CD4-positive, alpha-beta T cell treated with Interleukin-17A for 1 hour (primary cell): ENCODE data around the gene MFRP.
"Not testable (repeated sequence)": the region's sequence is repeated elsewhere in the genome, so short reads cannot be mapped to it uniquely, and the experiment has no call there.

Source experiments
- DNase-seq: peaks from one replicate; pipeline ENCODE4 v3.0.0-alpha.2; 2020

The MFRP gene

GRCh38 chr11:119346605-119347004 lies at the start of gene MFRP:
Gene MFRP (minus strand): TSS chr11:119346705. CDS start chr11:119346513, 192 bp downstream.
- no peak for DNase-seq

- DNase-seq: no peak
Measured at GRCh38 chr11:119391275-119391674, 44.8 kb upstream of the MFRP start.

GRCh38 chr11:119389611-119390254 lies 43.2 kb upstream of the MFRP start:
- DNase-seq: peak; percentile 7

DNA sequence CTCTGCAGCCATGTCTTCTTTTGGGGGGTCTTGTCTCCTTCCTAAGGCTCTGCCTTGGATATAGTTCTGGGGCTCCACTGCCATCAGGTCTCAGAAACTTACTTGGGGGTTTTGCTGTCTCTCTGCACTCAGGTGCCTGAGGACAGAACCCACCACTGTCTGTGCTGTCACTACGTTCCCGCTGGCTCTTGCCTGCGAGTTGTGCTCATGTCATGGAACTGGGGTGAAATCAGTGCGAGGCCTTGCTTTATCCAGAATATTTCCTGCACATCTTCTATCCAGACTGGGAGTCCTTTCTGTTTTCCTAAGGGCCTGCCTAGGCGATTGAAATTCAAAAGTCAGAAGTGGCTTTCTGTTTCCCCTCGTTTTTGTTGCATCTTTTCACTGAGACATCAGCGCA lies 41.6 kb upstream of the MFRP start:
- DNase-seq: no peak

DNA sequence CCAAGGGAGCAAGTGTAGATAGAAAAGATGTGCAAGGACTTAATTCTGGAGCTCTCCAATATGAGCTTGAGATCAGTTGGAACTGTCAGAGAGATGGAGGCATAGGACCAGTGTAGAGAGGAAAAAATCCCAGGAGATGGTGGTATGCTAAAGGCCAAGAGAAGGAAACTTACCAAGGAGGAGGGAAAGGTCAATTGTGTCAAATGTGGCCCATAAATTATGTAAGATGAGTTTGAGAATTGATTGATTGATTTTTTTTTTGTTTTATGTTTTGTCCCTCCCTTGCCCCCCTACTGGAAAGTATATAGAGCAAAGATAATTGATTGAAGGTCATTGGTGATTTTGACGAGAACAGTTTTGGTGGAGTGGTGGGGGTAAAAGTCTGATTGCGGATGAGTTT lies 37.8 kb upstream of the MFRP start:
- DNase-seq: no peak

DNA sequence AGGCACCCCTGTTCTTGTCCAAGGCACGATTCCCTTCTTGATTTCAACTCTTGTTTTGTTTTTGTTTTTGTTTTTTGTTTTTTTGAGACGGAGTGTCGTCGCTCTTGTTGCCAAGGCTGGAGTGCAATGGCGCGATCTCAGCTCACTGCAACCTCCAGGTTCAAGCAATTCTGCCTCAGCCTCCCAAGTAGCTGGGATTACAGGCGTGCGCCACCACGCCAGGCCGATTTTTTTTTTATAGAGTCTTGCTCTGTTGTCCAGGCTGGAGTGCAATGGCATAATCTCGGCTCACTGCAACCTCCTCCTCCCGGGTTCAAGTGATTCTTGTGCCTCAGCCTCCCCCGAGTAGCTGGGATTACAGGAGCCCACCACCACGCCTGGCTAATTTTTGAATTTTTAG lies 36.0 kb upstream of the MFRP start:
- not testable (repeated sequence) for DNase-seq

DNA sequence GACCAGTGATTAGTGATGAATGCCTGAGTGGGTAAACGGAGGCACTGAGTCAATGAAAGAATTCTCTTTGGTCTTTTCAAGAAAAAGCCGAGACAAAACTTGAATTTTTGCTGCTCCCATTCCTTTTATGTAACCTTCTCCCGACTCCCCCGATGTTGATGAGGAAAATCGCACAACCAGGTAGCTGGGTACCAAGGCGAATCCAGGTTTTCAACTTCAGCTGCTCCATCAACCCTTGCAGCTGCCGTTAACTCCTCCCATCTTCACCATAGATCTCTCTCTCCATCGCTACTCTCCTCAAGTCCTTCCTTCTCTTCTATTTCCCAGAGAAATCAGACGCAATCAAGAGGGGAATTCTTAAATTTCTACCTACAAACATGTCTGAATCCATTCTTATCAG lies 35.6 kb upstream of the MFRP start:
- no peak for DNase-seq

- DNase-seq: peak; percentile 97
Measured at GRCh38 chr11:119381181-119381988, 34.9 kb upstream of the MFRP start, which contains the start of gene USP2. Gene USP2 (minus strand): TSS chr11:119381690. CDS start chr11:119373480, 8,210 bp downstream.

DNA sequence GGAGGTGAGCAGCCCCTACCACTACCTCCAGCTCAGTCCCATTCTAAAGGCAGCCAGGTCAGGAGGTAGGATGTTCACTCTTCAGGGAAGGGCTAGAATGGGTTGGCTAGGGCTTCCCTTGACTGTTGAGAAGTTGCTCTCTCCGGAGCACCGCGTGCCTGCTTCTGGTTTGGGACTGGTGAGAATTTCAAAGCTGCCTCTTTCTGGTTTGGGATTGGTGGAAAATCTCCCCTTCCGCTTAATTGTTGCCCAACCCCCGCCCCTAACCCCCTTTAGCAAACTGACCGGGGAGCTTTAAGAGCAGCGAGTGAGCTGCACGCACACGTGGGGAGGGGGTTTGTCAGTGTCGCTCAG lies 34.3 kb upstream of the MFRP start:
- DNase-seq: peak; percentile 17

DNA sequence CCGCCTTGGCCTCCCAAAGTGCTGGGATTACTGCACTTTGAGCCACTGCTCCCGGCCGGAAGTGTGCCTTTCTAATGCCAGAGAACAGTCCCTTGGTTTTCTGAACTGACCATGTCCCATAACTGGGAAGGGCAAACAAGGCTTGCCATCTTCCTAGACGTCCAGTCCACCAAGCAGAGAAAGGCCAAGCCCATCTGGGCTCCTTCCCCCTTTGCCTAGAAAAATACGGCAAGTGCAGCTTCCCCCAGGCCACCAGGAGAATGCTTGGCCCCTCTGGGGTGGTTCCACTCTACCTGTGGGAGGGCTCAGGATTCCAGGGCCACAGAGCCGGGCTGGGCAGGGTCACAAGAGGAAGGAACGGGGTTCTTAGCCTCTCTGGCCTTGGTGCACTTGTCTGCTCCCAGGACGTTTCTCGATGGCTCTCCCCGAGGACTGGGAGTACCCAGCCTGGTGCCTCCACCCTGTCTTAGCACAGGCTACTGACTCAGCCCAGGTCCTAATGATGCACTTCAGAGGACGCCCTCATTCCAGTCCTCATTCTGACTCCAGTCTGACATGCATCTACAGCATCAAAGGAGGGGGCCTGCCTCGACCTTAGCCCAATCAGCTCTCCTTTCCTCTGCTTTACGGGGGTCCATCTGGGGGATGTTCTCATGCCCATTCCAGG lies 33.8 kb upstream of the MFRP start:
- no peak for DNase-seq

DNA sequence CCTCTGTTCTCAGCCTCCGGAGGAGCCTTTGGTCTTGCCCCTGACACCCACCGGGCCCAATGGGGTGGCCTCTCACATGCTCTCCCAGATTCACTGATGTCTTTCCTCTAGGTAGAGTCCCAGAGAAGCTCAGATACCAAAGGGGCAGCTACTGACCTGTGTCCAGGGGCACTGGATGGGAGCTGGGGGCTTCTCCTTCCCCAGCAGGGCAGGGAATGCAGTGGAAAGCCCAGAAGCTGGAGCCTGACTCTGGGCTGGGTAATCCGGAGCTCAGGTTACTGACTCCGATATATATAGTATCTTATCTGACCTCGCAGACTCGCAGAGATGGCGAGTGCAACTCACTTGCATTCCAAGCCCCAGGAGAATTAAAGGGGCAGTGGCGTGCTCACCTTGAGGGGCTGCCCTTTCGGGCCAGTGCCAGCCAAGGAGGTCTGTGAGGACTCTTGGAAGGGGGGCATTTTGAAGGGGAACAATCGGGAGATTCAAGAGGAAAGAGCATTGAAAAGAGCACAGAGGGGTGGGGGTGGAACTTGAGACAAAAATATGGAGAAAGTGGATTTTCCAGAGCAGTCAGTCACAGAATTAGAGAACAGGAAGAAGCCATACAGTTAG lies 32.5 kb upstream of the MFRP start:
- DNase-seq: no peak

GRCh38 chr11:119377961-119378667 lies 31.6 kb upstream of the MFRP start:
- no peak for DNase-seq

DNA sequence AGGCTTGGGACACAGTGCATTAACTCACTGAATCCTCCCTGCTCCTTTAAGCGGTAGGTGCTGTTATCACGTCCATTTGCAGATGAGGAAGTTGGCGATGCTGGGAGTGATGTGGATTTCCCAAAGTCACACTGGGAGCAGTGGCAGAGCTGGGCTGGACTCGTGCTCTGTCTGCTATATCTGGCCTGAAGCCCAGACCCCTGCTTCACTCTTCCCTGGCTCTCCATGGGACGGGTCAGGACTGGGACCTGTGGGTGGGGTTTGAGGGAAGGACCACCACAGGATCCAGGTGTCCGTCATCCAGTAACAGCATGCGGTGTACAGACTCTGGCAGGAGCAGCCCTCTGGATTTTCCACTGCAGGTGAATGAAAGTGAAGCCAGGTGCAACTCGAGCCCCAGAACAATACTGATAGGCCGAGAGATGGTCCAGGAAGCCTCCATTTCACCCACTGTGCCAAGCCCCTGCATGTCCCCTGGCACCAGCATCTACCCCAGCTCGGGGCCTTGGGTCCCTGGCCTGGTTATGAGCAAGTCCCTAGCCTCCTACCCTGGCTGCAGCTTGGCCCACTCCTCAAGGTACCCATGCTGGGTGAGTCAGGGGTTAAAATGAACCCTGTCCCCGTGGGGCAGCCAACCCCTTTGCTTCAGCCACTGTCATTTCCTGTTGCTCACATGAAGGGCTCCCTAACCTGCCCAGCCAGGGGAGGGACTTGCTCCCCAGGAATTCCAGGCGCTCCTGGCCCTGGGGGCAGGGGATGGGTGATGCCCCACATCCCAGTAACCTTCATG lies 30.8 kb upstream of the MFRP start:
- no peak for DNase-seq

GRCh38 chr11:119376197-119376847 lies 29.8 kb upstream of the MFRP start:
- DNase-seq: no peak

DNA sequence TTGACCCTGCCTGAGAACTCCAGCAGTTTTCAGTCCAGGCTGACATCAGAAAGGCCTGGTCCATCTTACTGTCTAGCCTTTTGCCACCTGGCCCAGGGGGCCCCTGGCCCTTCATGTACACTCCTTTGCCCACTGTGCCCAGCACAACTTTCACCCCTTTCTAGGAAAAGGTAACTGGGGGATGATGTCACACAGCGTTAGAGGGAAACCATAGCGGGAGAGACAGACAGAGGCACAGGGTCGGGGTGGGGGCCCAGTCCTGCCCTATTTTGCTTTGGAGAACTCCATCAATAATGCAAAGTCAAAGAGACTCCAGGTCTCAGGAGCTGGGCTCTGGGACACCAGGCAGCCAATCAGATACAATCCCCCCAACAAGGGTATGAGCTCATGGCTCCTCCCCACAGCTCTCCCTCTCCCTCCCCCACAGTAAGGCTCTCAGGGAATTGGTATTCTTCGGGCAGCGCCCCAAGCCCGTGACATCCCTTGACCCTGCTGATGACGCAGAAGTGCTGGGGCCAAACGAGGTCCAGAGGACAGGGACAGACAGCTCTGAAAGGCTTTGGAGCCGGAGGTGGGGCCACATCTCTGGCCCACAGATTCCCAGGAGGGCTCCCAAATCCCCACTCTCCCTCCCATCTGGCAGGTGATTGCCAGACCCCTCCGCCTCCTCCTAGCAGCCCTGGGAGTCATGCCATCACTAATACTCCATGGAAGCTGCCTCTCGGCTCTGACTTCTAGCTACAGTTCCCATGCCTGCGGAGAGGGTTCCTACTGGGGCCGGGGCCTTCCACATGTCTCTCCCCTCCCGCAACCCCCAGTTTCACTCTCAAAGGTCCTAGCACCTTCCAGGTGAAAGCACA lies 29.1 kb upstream of the MFRP start:
- no peak for DNase-seq

DNA sequence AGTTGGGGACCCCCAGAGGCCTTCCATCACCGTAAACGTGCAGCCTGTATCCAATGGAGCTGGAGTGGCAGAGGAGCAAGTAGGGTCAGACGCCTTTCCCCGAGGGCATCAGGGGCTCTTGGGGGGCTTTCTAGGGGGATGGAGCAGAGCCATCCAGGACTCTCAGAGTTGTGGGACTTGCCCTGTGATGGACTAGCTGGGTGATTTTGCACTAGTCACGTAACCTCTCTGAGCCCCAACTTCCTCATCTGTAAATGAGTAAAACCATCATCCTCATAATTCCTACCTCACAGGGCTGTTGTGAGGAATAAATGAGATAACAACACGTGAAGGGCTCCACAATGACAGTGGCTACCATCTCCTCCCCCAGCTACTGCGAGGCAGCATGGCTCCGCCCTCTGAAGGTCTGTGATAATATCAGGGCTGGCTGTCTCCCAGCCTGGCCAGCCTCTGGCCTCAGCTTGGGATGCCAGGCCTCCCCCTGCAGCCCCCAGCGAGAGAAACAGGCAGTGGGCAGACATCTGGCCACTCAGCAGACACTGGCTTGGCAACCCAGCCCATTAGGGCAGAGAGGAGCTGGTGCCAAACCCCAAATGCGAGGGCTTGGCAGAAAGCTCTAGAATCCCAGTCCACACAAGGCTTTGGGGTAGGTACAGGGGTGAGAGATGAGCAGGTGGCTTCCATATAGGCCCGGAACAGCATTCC lies 28.3 kb upstream of the MFRP start:
- DNase-seq: no peak

GRCh38 chr11:119373921-119374631 lies 27.6 kb upstream of the MFRP start:
- peak; percentile 54 for DNase-seq

DNA sequence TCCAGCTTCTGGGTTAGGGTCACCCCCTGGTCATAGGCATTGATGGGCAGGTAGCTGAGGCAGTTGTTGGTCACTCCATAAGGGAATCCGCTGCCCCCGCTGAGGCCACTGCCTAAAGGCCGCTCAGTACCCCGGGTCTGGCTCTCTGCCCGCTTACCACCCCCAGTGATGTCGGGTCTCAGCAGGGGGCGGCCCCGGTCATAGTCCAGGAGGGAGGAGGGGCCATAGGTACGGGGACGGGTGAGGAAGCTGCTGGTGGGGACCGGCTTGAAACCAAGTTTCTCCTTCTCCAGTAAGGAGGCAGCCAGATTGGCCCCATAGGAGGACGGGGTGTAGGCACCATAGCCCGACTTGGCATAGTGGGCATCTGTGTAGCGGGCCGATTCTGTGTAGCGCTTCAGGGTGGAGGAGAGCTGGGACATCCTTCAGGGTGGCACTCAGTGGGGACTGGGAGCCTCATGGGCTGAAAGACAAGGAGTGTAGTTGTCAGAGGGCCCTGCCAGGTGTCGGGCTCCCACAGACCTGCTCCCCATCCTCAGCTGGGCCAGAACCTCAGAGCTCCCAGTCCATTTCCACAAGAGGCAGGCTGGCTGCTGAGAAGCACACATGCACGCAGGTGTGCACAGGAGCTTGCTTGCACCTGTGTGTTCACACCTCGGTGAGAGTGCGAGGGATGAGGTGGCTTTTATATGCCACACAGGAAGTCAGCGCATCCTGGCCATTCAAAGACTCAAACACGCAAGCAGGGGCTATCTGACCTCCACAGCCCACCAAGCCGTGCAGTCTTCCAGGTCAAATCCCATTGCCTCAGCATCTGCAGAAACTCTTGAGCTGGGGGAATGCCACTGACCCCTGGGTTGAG lies 26.8 kb upstream of the MFRP start:
- DNase-seq: no peak
